WERI-Rb-1 (cell line): Measurements from ENCODE around the gene NMNAT2.

Experiments used
- DNase-seq: peaks from one replicate; pipeline ENCODE4 v3.0.0-alpha.2; 2020
- H3K27ac ChIP-seq: fragments of 250-450 bp; sonication (Bioruptor Pico); 2 replicates; pipeline ENCODE4 v1.5.1; 2020; ENCODE audit warnings: mild to moderate bottlenecking, moderate library complexity
- H3K27me3 ChIP-seq: fragments of 250-450 bp; sonication (Bioruptor Pico); 2 replicates; pipeline ENCODE4 v1.5.1; 2021; ENCODE audit warnings: mild to moderate bottlenecking, low read depth, moderate library complexity; ENCODE audit not compliant: insufficient read depth, severe bottlenecking
- H3K36me3 ChIP-seq: fragments of 250-450 bp; sonication (Bioruptor Pico); 2 replicates; pipeline ENCODE4 v1.5.1; 2020; ENCODE audit warnings: mild to moderate bottlenecking, moderate library complexity
- H3K4me3 ChIP-seq: 2 replicates; pipeline ENCODE4 v1.5.1; 2011; ENCODE audit warnings: low read depth, mild to moderate bottlenecking, control low read depth, low read length
- H3K9me3 ChIP-seq: fragments of 250-450 bp; sonication (Bioruptor Pico); 2 replicates; pipeline ENCODE4 v1.5.1; 2021; ENCODE audit warnings: mild to moderate bottlenecking, moderate library complexity; ENCODE audit not compliant: severe bottlenecking
- CTCF ChIP-seq: IDR thresholded peaks from 2 replicates; pipeline ENCODE4 v1.5.1; 2011; ENCODE audit warnings: low read depth, mild to moderate bottlenecking, control low read depth, inconsistent platforms, low read length

The NMNAT2 gene

GRCh38 chr1:183273300-183273699 lies 144.9 kb downstream of the NMNAT2 start:
- DNase-seq = no peak
- H3K27ac ChIP-seq = no peak overlapping the region

DNA sequence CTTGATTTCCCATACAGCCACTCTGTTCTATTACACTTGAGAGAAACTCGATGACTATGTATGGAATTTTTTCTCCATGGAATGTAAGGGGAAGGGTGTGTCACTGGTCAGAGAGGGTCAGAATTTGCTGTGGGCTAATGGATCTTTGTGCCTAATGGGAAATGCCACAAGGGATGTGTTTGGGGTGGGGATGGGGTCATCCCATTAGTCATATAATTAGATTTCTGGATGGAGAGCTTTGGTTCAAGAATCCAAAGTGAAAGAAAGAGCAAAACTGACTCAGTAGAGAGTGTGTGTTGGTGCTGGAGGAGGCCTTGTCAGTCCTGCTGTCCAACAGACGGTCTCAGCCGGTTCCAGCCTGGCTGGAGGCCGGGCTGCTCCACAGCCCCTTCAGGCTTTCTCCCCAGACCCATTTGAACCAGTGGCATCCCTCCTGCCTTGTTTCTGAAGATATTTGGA lies 145.8 kb downstream of the NMNAT2 start:
- no peaks in the 10 kb centered on the region for H3K9me3 ChIP-seq
- no peak for DNase-seq
- TF ChIP-seq CTCF = no peak
- H3K36me3 ChIP-seq = no peaks in the 10 kb centered on the region
- H3K27ac ChIP-seq = no peak overlapping the region
- no peaks in the 10 kb centered on the region for H3K27me3 ChIP-seq
- H3K4me3 ChIP-seq = no peak overlapping the region

More at GRCh38 chr1:183273300-183273699, 144.9 kb downstream of the NMNAT2 start:
- no peak for TF ChIP-seq CTCF
- Histone ChIP-seq H3K36me3 (no peaks in the 10 kb centered on the region), H3K4me3 (no peak overlapping the region), H3K27me3 (no peaks in the 10 kb centered on the region), H3K9me3 (no peaks in the 10 kb centered on the region)

DNA sequence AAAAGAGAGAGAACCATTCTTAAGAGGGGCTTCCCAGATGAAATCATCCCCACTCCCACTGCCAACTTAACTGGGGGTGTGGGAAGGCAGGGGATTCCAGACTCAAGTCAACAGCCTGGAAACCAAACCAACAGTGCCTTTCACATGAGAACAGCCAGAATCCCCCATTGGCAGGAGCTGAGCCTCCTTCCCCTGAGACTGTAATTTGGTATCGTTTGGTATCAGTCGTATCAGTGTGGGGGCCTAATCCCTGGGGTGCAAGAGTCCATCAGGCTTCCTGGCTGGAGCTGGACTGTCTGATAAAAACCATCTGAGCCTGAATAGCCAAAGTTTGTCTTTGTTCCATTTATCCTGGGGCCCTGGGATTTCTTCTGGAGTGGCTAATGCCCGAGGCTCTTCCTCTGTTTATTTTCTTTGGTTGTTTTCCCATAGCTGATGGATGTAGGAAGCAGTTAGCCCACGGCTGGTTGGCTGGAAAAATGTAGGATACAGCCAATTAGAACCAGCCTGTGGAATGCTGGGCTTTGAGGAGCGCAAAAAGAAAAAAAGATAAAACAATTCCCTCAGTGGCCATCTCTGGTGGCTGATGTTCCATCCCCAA lies 147.5 kb downstream of the NMNAT2 start:
- Histone ChIP-seq H3K36me3 (no peaks in the 10 kb centered on the region), H3K27ac (no peak overlapping the region), H3K4me3 (no peak overlapping the region), H3K27me3 (no peaks in the 10 kb centered on the region), H3K9me3 (no peaks in the 10 kb centered on the region)
- no peak for DNase-seq
- TF ChIP-seq CTCF = no peak

DNA sequence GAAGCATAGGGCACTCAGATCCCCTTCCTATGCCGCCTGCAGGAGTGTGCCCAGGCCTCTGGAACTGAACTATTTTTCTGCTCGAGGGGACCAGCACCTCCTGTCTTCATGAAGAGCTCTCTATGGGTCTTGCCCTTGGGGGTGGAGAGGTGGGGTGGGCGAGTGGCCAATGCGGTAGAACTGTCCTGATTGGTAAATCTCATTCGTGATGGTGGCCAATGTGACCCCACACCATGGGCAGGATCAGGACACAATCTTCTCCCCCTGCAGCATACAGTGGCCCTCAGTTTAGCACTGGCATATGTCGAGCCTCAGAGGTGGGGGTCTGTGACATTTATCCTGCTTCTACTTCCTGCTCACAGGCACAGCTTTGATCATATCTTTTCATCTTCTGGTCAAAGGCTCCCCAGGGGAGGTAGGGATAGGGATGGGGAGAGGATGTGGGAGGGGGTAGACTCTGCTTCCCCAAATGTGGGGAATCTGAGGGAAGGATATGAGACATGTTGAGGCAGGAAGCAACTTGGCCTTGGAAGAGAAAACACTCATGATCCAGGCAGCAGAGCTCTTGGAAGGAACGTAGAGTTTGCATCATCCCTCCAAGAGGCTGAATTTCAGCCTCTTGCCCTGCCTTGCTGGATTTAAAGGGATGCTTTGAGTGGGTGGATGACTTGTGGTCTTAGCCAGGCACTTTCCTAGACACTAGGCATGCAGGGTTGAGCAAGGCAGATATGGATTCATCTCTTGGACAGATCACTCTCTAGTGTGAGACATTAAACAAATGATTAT lies 150.3 kb downstream of the NMNAT2 start:
- Histone ChIP-seq H3K27ac (no peak overlapping the region), H3K9me3 (no peaks in the 10 kb centered on the region), H3K27me3 (no peaks in the 10 kb centered on the region), H3K36me3 (no peaks in the 10 kb centered on the region), H3K4me3 (no peak overlapping the region)
- no peak for TF ChIP-seq CTCF
- DNase-seq = no peak

- DNase-seq = no peak
These were observed 154.1 kb downstream of the NMNAT2 start for GRCh38 chr1:183263886-183264602.

More at GRCh38 chr1:183263886-183264602, 154.1 kb downstream of the NMNAT2 start:
- Histone ChIP-seq H3K27me3 (no peaks in the 10 kb centered on the region), H3K4me3 (no peak overlapping the region), H3K9me3 (no peaks in the 10 kb centered on the region), H3K27ac (no peak overlapping the region), H3K36me3 (no peaks in the 10 kb centered on the region)
- TF ChIP-seq CTCF = no peak
